Right ventricle myocardium inferior (tissue), 1 donor: ENCODE data around the gene RIOK1. TPM values are rescaled to one million over a fixed set of nuclear protein-coding genes. Genes with fewer than 3 reads are reported as not detected.

ENCODE experiments used
- ATAC-seq: fragments of 200-7000 bp; cut with Tn5 transposase; one replicate; pipeline ENCODE4 v1.9.1; 2020; ENCODE audit warnings: mild to moderate bottlenecking, moderate library complexity
- DNase-seq: peaks from one replicate; pipeline ENCODE4 v3.0.0; 2021; ENCODE audit errors: missing footprints
- intact Hi-C: fragments of 100-400 bp; cut with DNase I; formaldehyde crosslinking; loops from one replicate; pipeline ENCODE4 v1.11.0; 2022
- total RNA-seq: library from RNA; stranded (reverse); fragmentation: NEBNext Ultra II Directional; extraction: Animal tissue kit (Norgen Biotek cat#: 25700); gene quantifications from one replicate; pipeline ENCODE4 v1.2.1, GENCODE V29; 2021
- donor health status: DM: no; HTN: yes; CAD: no; lungs with severe emphysema.

Gene RIOK1
- total RNA-seq, 1 donor from 2014 or later, result 12.4 TPM

GRCh38 chr6:7401075-7401474 is 11.5 kb downstream of the RIOK1 start:
- ATAC-seq (no peak), DNase-seq (peak; percentile 5)
- intact Hi-C loops, result no loop called here

- ATAC-seq (peak; percentile 37), DNase-seq (no peak)
- intact Hi-C loops, result no loop called here
Observed at GRCh38 chr6:7402716-7403115, 13.1 kb downstream of the RIOK1 start.

- ATAC-seq (no peak), DNase-seq (no peak)
- intact Hi-C loops, result no loop called here
Observed at GRCh38 chr6:7404546-7404945, 14.9 kb downstream of the RIOK1 start.

GRCh38 chr6:7406743-7407142 is 17.1 kb downstream of the RIOK1 start:
- no peak for ATAC-seq
- intact Hi-C loops, result no loop called here
- peak; percentile 11 for DNase-seq

- intact Hi-C loops, result no loop called here
Observed at GRCh38 chr6:7409740-7410139, 20.1 kb downstream of the RIOK1 start.

GRCh38 chr6:7410851-7411250 is 21.2 kb downstream of the RIOK1 start:
- intact Hi-C loops, result no loop called here
- DNase-seq (no peak), ATAC-seq (no peak)

More at GRCh38 chr6:7409740-7410139, 20.1 kb downstream of the RIOK1 start:
- ATAC-seq (no peak), DNase-seq (no peak)

- no peak for ATAC-seq
- intact Hi-C loops, result no loop called here
- DNase-seq, result no peak
Observed at GRCh38 chr6:7411328-7411727, 21.7 kb downstream of the RIOK1 start.

- ATAC-seq (no peak), DNase-seq (no peak)
- intact Hi-C loops, result no loop called here
Observed at GRCh38 chr6:7413151-7413823, 23.7 kb downstream of the RIOK1 start.

GRCh38 chr6:7414811-7415210 is 25.2 kb downstream of the RIOK1 start:
- ATAC-seq (no peak), DNase-seq (no peak)
- intact Hi-C loops, result no loop called here

- no peak for DNase-seq
- intact Hi-C loops, result no loop called here
- ATAC-seq, result no peak
Observed at GRCh38 chr6:7417684-7418083, 28.1 kb downstream of the RIOK1 start.

GRCh38 chr6:7418238-7418905 is 28.8 kb downstream of the RIOK1 start:
- no peak for DNase-seq
- intact Hi-C loops, result no loop called here
- ATAC-seq, result no peak

GRCh38 chr6:7419065-7419464 is 29.5 kb downstream of the RIOK1 start:
- ATAC-seq (no peak), DNase-seq (no peak)
- intact Hi-C loops, result no loop called here

- no peak for DNase-seq
- intact Hi-C loops, result loop anchor here (10.0 kb wide), 1 partner anchor 174 kb away; the partner anchor contains the start of gene SNRNP48
- ATAC-seq, result no peak
Observed at GRCh38 chr6:7421066-7421465, 31.5 kb downstream of the RIOK1 start.

- DNase-seq (no peak), ATAC-seq (no peak)
- intact Hi-C loops, result loop anchor here (10.0 kb wide), 1 partner anchor 171 kb away; the partner anchor contains the start of gene SNRNP48
Observed at GRCh38 chr6:7424058-7424457, 34.5 kb downstream of the RIOK1 start.

- DNase-seq, result no peak
- ATAC-seq, result peak; percentile 91
- intact Hi-C loops, result loop anchor here (1.0 to 10.0 kb wide), 4 partner anchors 42 to 170 kb away; partner anchors contain the start of genes DSP and SNRNP48
Observed at GRCh38 chr6:7424967-7425807, 35.6 kb downstream of the RIOK1 start.

- DNase-seq (no peak), ATAC-seq (peak; percentile 13)
- intact Hi-C loops, result loop anchor here (1.0 to 10.0 kb wide), 4 partner anchors 42 to 169 kb away; partner anchors contain the start of genes DSP and SNRNP48
Observed at GRCh38 chr6:7425808-7426190, 36.2 kb downstream of the RIOK1 start.

- ATAC-seq (no peak), DNase-seq (no peak)
- intact Hi-C loops, result loop anchor here (5.0 to 10.0 kb wide), 2 partner anchors 41 to 168 kb away; partner anchors contain the start of gene SNRNP48
Observed at GRCh38 chr6:7426447-7427169, 37.0 kb downstream of the RIOK1 start.

GRCh38 chr6:7431313-7431673 is 41.7 kb downstream of the RIOK1 start:
- DNase-seq, result no peak
- intact Hi-C loops, result no loop called here

More at GRCh38 chr6:7431313-7431673, 41.7 kb downstream of the RIOK1 start:
- ATAC-seq, result no peak
